ENCODE data around the gene RBMS1. TPM values are rescaled to one million over a fixed set of nuclear protein-coding genes. Genes with fewer than 3 reads are reported as not detected.

RBMS1 gene
- total RNA-seq, 1 experiment from 2014 or later = 77.5 TPM

GRCh38 chr2:160420711-160421110 is 72.9 kb downstream of the RBMS1 start:
- no peaks in the 10 kb centered on the region for H3K9me3 Mint-ChIP-seq
- peaks cover 31 to 32% of the 10 kb centered on the region in 2 experiments for H3K4me1 Mint-ChIP-seq
- no peaks in the 10 kb centered on the region for H3K27me3 Mint-ChIP-seq (ENCODE audit: low read depth)
- Histone ChIP-seq H3K4ac (ENCODE audit: low read depth, low read length) (no peak overlapping the region), H2BK20ac (ENCODE audit: low read depth, low read length, poor library complexity, severe bottlenecking) (no peak overlapping the region), H2BK5ac (ENCODE audit: insufficient read length, low read length) (no peak overlapping the region), H4K5ac (ENCODE audit: insufficient read length, low read depth, low read length) (no peak overlapping the region), H3K14ac (ENCODE audit: insufficient read depth, low read length) (no peak overlapping the region), H3K79me2 (ENCODE audit: insufficient read depth, low read length) (no peaks in the 10 kb centered on the region), H3K23me2 (ENCODE audit: insufficient read length, low read depth, low read length, poor library complexity, severe bottlenecking) (no peaks in the 10 kb centered on the region), H4K8ac (replicated peaks; ENCODE audit: insufficient read length, low read depth, low read length) (no peak overlapping the region), H2AFZ (ENCODE audit: low read length) (no peak overlapping the region), H3K9ac (ENCODE audit: extremely low read depth, insufficient read length, low read length) (no peak overlapping the region), H3K27ac (ENCODE audit: insufficient read length, low read depth, low read length) (no peak overlapping the region), H3T11ph (ENCODE audit: low read length) (no peak overlapping the region), H2AK5ac (ENCODE audit: insufficient read length, low read length) (no peak overlapping the region), H3K4me1 (ENCODE audit: insufficient read depth, low read length) (no peaks in the 10 kb centered on the region), H2BK12ac (ENCODE audit: insufficient read length, low read depth, low read length) (no peak overlapping the region), H4K20me1 (ENCODE audit: control insufficient read depth, insufficient read depth, insufficient read length) (no peaks in the 10 kb centered on the region), H4K91ac (ENCODE audit: insufficient read length, low read depth, low read length) (no peak overlapping the region), H3K18ac (ENCODE audit: insufficient read length, low read depth, low read length) (no peak overlapping the region), H2BK120ac (ENCODE audit: low read depth, low read length, poor library complexity, severe bottlenecking) (no peak overlapping the region), H3K4me2 (ENCODE audit: insufficient read depth, insufficient read length, low read length) (no peak overlapping the region), H3K56ac (ENCODE audit: insufficient read length, low read depth, low read length) (no peak overlapping the region), H3K23ac (ENCODE audit: insufficient read length, low read depth, low read length) (no peak overlapping the region), H3K9me3 (ENCODE audit: control insufficient read depth, low read depth, low read length) (no peaks in the 10 kb centered on the region), H2BK15ac (ENCODE audit: low read depth, low read length) (no peak overlapping the region), H3K27me3 (ENCODE audit: insufficient read depth, low read length) (no peaks in the 10 kb centered on the region), H3K79me1 (ENCODE audit: insufficient read depth, low read depth, low read length, poor library complexity, severe bottlenecking) (no peaks in the 10 kb centered on the region)
- no CpG with 5 or more reads among the region's 4 CpGs for WGBS (ENCODE audit: extremely low coverage, insufficient read length, low lambda C conversion rate)
- no peak overlapping the region for H3K4me3 Mint-ChIP-seq
- H3K36me3 Mint-ChIP-seq (ENCODE audit: insufficient read depth in 1 of 3, low read depth in 3 of 3) = peaks cover 4 to 9% (median 9%) of the 10 kb centered on the region in 3 experiments; a peak in 3 of 7 replicates
- no peak overlapping the region for H3K27ac Mint-ChIP-seq
- TF ChIP-seq CTCF (conservative IDR thresholded peaks at IDR 0.05) = no peak
- no peak for DNase-seq

Data from H9 (cell line).